ENCODE data around the gene PITHD1.

DNA sequence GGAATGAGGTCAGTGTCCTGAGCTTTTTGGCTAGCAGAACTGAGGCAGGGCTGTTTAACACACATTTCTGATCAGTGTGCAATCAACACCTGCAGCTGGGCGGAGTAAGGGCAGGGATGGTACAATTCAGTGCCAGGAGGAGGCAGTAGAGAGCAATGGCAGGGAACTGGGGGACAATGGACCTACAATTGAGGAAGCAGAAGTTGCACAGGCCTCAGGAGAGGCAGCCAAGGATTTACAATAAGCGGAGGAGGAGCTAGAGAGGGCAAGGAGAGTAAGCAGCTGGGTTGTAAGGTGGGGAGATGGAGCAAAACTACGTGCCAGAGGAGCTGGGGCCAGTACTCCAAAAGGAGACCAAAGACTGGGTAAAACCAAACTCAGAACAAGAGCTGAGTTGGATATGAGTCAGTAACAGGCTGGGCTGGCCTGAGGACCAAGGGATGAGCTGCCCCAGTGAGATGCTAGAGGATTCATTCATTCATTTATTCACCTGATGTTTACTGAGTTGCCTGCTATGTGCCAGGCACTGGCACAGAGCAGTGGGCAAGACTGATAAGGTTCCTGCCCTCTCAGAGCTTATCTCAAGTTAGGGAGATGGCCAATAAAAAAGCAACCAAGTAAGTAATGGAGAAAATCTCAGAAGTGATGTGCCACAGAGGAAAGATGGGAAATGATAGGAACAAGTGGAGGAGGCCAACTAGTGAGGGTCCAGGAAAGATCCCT lies 32.8 kb downstream of the PITHD1 start:
- no peak for TF ChIP-seq GATA2 (IDR thresholded peaks at IDR 0.05; ENCODE audit: low read depth, low read length)
- no peak for TF ChIP-seq GATA3 (IDR thresholded peaks at IDR 0.05; ENCODE audit: low read depth, low read length)

All from SH-SY5Y (cell line).